Hepatocyte (in vitro differentiated cells): ENCODE results near the gene FMNL2. TPM values are rescaled to one million over a fixed set of nuclear protein-coding genes. Genes with fewer than 3 reads are reported as not detected.

Source experiments
- DNase-seq: peaks from one replicate; pipeline ENCODE4 v3.0.0-alpha.2; 2016; ENCODE audit warnings: low spot score
- H2AFZ ChIP-seq: fragments of 200-600 bp; sonication (generic); 2 replicates; pipeline ENCODE4 v1.6.0; 2016; ENCODE audit warnings: antibody characterized with exemption, mild to moderate bottlenecking
- H3K27ac ChIP-seq: fragments of 200-600 bp; sonication (generic); 2 replicates; pipeline ENCODE4 v1.5.1; 2016; ENCODE audit warnings: mild to moderate bottlenecking
- H3K27me3 ChIP-seq: fragments of 200-600 bp; sonication (generic); 2 replicates; pipeline ENCODE4 v1.6.1; 2016
- H3K36me3 ChIP-seq: fragments of 200-600 bp; sonication (generic); replicated peaks from 2 replicates; pipeline ENCODE4 v1.5.1; 2016; ENCODE audit warnings: low read depth; ENCODE audit not compliant: insufficient read depth
- H3K4me1 ChIP-seq: fragments of 200-600 bp; sonication (generic); 2 replicates; pipeline ENCODE4 v1.5.1; 2016; ENCODE audit warnings: mild to moderate bottlenecking, moderate library complexity; ENCODE audit not compliant: insufficient read depth
- H3K4me2 ChIP-seq: fragments of 200-600 bp; sonication (generic); 2 replicates; pipeline ENCODE4 v1.6.0; 2016
- H3K4me3 ChIP-seq: fragments of 200-600 bp; sonication (generic); 2 replicates; pipeline ENCODE4 v1.5.1; 2016; ENCODE audit warnings: mild to moderate bottlenecking
- H3K79me2 ChIP-seq: fragments of 200-600 bp; sonication (generic); 2 replicates; pipeline ENCODE4 v1.6.0; 2017; ENCODE audit warnings: mild to moderate bottlenecking
- H3K9me2 ChIP-seq: fragments of 200-600 bp; sonication (generic); replicated peaks from 2 replicates; pipeline ENCODE4 v1.6.0; 2017; ENCODE audit warnings: mild to moderate bottlenecking; ENCODE audit not compliant: insufficient read depth
- H3K9me3 ChIP-seq: fragments of 200-600 bp; sonication (generic); 2 replicates; pipeline ENCODE4 v1.5.1; 2016; ENCODE audit warnings: low read depth, mild to moderate bottlenecking
- H4K20me1 ChIP-seq: fragments of 200-600 bp; sonication (generic); 2 replicates; pipeline ENCODE4 v1.6.0; 2016; ENCODE audit warnings: mild to moderate bottlenecking; ENCODE audit not compliant: insufficient read depth, poor library complexity, severe bottlenecking
- CTCF ChIP-seq: fragments of 200-600 bp; sonication (generic); IDR thresholded peaks from 2 replicates; pipeline ENCODE4 v1.5.1; 2016; ENCODE audit warnings: antibody characterized with exemption, mild to moderate bottlenecking; ENCODE audit not compliant: poor library complexity
- EZH2 ChIP-seq: fragments of 200-600 bp; sonication (generic); IDR thresholded peaks from 2 replicates; pipeline ENCODE4 v1.6.1; 2016; ENCODE audit warnings: antibody characterized with exemption, mild to moderate bottlenecking, borderline replicate concordance
- EZH2phosphoT487 ChIP-seq: fragments of 200-600 bp; sonication (generic); IDR thresholded peaks from one replicate; pipeline ENCODE4 v1.6.1; 2018; ENCODE audit warnings: antibody characterized with exemption, mild to moderate bottlenecking, low read depth, moderate library complexity; ENCODE audit not compliant: unreplicated experiment, severe bottlenecking
- WGBS: methylation state at CpG from one replicate; pipeline ENCODE4 v1.1.6; 2016; ENCODE audit warnings: low lambda C conversion rate; ENCODE audit errors: missing lambda C conversion rate; 5-methylcytosine and 5-hydroxymethylcytosine counted together
- polyA plus RNA-seq: library from polyadenylated mRNA; unstranded; fragments of >200 nt; fragmentation: Nextera tagmentation; extraction: Ambion mirVana; gene quantifications from 2 replicates; pipeline ENCODE4 v1.2.1, GENCODE V29; 2016
- total RNA-seq: library from RNA; depleted of rRNA; stranded (reverse); fragments of >200 nt; gene quantifications from 2 replicates; pipeline ENCODE4 v1.2.3, GENCODE V29; 2014

The FMNL2 gene
- total and polyA plus RNA-seq, 2 experiments from 2014 or later, result 11.7 to 53.6 TPM

GRCh38 chr2:152513029-152513428, 178.1 kb downstream of the FMNL2 start:
- 95% methylated on average over 4 of the region's 4 CpGs for whole genome bisulfite sequencing
- Histone ChIP-seq H3K79me2 (peaks cover 90% of the 10 kb centered on the region), H3K4me2 (no peak overlapping the region)

GRCh38 chr2:152513681-152514080, 178.7 kb downstream of the FMNL2 start:
- no peaks in the 10 kb centered on the region for H3K36me3 ChIP-seq
- WGBS, result 92% methylated on average over 2 of the region's 2 CpGs
- no peaks in the 10 kb centered on the region for H3K9me2 ChIP-seq
- no peaks in the 10 kb centered on the region for H3K27me3 ChIP-seq
- no peak overlapping the region for H3K27ac ChIP-seq
- H2AFZ ChIP-seq, result no peak overlapping the region
- no peaks in the 10 kb centered on the region for H4K20me1 ChIP-seq
- H3K4me1 ChIP-seq, result peaks cover 7% of the 10 kb centered on the region
- H3K79me2 ChIP-seq, result peaks cover 83% of the 10 kb centered on the region
- DNase-seq, result no peak
- TF ChIP-seq EZH2phosphoT487, result no peak
- TF ChIP-seq CTCF, result no peak
- no peak for TF ChIP-seq EZH2
- H3K4me3 ChIP-seq, result no peak overlapping the region
- no peaks in the 10 kb centered on the region for H3K9me3 ChIP-seq
- H3K4me2 ChIP-seq, result no peak overlapping the region

More at GRCh38 chr2:152513029-152513428, 178.1 kb downstream of the FMNL2 start:
- DNase-seq, result no peak
- no peak overlapping the region for H2AFZ ChIP-seq
- no peaks in the 10 kb centered on the region for H3K9me3 ChIP-seq
- H3K4me1 ChIP-seq, result peaks cover 7% of the 10 kb centered on the region
- no peak overlapping the region for H3K27ac ChIP-seq
- TF ChIP-seq CTCF (no peak), EZH2phosphoT487 (no peak), EZH2 (no peak)
- H3K4me3 ChIP-seq, result no peak overlapping the region
- no peaks in the 10 kb centered on the region for H3K9me2 ChIP-seq
- no peaks in the 10 kb centered on the region for H3K27me3 ChIP-seq
- H4K20me1 ChIP-seq, result no peaks in the 10 kb centered on the region
- H3K36me3 ChIP-seq, result no peaks in the 10 kb centered on the region

GRCh38 chr2:152518034-152518433, 183.1 kb downstream of the FMNL2 start:
- WGBS, result 26% methylated on average over 1 of the region's 1 CpG
- Histone ChIP-seq H3K4me2 (peak overlapping the region; percentile 37), H3K79me2 (peaks cover 73% of the 10 kb centered on the region), H4K20me1 (peaks cover 3% of the 10 kb centered on the region), H3K36me3 (no peaks in the 10 kb centered on the region), H2AFZ (no peak overlapping the region), H3K9me3 (no peaks in the 10 kb centered on the region), H3K4me3 (no peak overlapping the region), H3K9me2 (no peaks in the 10 kb centered on the region), H3K27me3 (no peaks in the 10 kb centered on the region), H3K27ac (peak overlapping the region; percentile 64), H3K4me1 (peaks cover 31% of the 10 kb centered on the region)
- DNase-seq, result peak; percentile 28
- TF ChIP-seq EZH2 (no peak), EZH2phosphoT487 (no peak), CTCF (no peak)
